Measurements from ENCODE around the gene ROCK2.

GRCh38 chr2:11355194-11356053, 11.0 kb upstream of the ROCK2 start:
- TF ChIP-seq CTCF (conservative IDR thresholded peaks at IDR 0.05; ENCODE audit: low read length) (no peak), EZH2phosphoT487 (IDR thresholded peaks at IDR 0.05; ENCODE audit: borderline replicate concordance) (no peak)

Data from Loucy (cell line).